ENCODE data around the gene PTCD3. TPM values are rescaled to one million over a fixed set of nuclear protein-coding genes. Genes with fewer than 3 reads are reported as not detected.

The PTCD3 gene
- total RNA-seq, 1 donor from 2014 or later: 169 TPM

- no peaks in the 10 kb centered on the region for H3K27me3 Mint-ChIP-seq
- H3K4me3 Mint-ChIP-seq: no peak overlapping the region
- no peak for DNase-seq
- peaks cover 3% of the 10 kb centered on the region for H3K4me1 Mint-ChIP-seq
- no peaks in the 10 kb centered on the region for H3K9me3 Mint-ChIP-seq
- intact Hi-C loops (cut with micrococcal nuclease): loop anchor here (5.0 kb wide), 1 partner anchor 36 kb away; the partner anchor contains the start of genes POLR1A and PTCD3
- H3K27ac Mint-ChIP-seq: no peak overlapping the region
- peaks cover 67% of the 10 kb centered on the region for H3K36me3 Mint-ChIP-seq (ENCODE audit: low read depth)
Observed at GRCh38 chr2:86143307-86143706, 37.3 kb downstream of the PTCD3 start.

DNA sequence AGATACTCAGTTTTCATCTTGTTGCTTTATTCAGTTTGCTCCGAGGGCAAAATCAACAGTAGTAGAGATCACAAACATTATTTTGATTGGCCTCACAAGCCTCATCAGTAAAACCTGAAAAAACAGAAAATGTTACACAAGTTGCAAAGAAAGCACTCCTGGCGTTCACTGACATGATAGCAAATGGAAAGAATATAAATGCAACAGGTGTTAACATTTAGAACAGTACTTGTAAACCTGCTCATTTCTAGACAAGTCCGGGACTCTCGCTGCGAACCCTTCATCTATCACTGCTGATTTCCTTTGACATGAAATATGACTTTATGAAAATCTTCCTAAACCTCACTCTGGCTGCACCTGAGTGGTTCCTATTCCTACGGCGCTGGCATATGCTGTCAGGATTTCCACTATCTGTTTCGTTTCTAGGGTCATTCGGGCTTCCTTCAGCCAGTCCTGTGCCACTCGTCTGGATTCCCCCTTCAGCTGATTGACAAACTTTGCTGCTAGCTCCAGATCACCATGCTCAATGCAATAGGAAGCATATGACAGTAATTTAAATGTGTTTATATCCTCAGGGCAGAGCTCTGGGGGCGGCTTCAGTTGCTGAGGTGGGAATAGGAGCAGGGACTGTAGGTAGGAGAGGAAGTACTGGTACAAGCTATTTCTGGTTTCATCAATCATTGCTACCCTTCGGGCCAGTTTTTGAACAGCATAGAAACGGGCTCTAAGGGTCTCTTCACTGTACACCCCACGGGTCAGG is 38.1 kb downstream of the PTCD3 start:
- H3K27ac Mint-ChIP-seq: peak overlapping the region; percentile 14
- peaks cover 64% of the 10 kb centered on the region for H3K36me3 Mint-ChIP-seq (ENCODE audit: low read depth)
- H3K9me3 Mint-ChIP-seq: no peaks in the 10 kb centered on the region
- intact Hi-C loops (cut with micrococcal nuclease): loop anchor here (5.0 kb wide), 1 partner anchor 37 kb away; the partner anchor contains the start of genes POLR1A and PTCD3
- DNase-seq: no peak
- H3K27me3 Mint-ChIP-seq: no peaks in the 10 kb centered on the region
- peaks cover 2% of the 10 kb centered on the region for H3K4me1 Mint-ChIP-seq
- no peak overlapping the region for H3K4me3 Mint-ChIP-seq

GRCh38 chr2:86147793-86148192 is 41.8 kb downstream of the PTCD3 start:
- intact Hi-C loops (cut with micrococcal nuclease): no loop called here
- H3K27ac Mint-ChIP-seq: peak overlapping the region; percentile 46
- H3K9me3 Mint-ChIP-seq: no peaks in the 10 kb centered on the region
- H3K4me1 Mint-ChIP-seq: peaks cover under 1% of the 10 kb centered on the region
- DNase-seq: no peak
- no peak overlapping the region for H3K4me3 Mint-ChIP-seq
- no peaks in the 10 kb centered on the region for H3K27me3 Mint-ChIP-seq
- H3K36me3 Mint-ChIP-seq (ENCODE audit: low read depth): peaks cover 65% of the 10 kb centered on the region

DNA sequence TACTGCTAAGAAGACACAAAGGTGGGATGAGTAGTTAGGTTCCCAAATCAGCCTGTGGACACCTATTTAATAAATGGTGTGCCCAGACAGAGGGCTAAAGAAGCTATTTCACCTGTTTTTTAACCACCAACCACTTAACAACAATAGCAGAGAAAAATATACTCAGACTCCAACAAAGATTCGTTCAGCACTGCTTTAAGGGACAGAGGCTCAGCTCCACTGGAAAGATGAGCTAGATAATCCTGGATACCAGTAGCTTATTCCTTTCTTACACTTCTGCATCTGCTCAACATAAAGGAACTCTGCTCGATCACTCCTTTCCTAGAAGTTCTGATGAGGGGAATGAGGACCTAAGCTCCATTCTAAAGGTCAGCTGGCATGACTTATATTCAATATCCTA is 44.5 kb downstream of the PTCD3 start:
- Mint-ChIP-seq H3K4me3 (no peak overlapping the region), H3K9me3 (no peaks in the 10 kb centered on the region), H3K36me3 (ENCODE audit: low read depth) (peaks cover 60% of the 10 kb centered on the region), H3K27ac (no peak overlapping the region), H3K4me1 (peaks cover 2% of the 10 kb centered on the region), H3K27me3 (no peaks in the 10 kb centered on the region)
- DNase-seq: no peak
- intact Hi-C loops (cut with micrococcal nuclease): no loop called here

- H3K36me3 Mint-ChIP-seq (ENCODE audit: low read depth): peaks cover 60% of the 10 kb centered on the region
- no peak overlapping the region for H3K4me3 Mint-ChIP-seq
- no peaks in the 10 kb centered on the region for H3K9me3 Mint-ChIP-seq
- peaks cover 2% of the 10 kb centered on the region for H3K4me1 Mint-ChIP-seq
- DNase-seq: no peak
- no peaks in the 10 kb centered on the region for H3K27me3 Mint-ChIP-seq
- H3K27ac Mint-ChIP-seq: no peak overlapping the region
- intact Hi-C loops (cut with micrococcal nuclease): no loop called here
Observed at GRCh38 chr2:86157009-86157556, 51.0 kb downstream of the PTCD3 start.

DNA sequence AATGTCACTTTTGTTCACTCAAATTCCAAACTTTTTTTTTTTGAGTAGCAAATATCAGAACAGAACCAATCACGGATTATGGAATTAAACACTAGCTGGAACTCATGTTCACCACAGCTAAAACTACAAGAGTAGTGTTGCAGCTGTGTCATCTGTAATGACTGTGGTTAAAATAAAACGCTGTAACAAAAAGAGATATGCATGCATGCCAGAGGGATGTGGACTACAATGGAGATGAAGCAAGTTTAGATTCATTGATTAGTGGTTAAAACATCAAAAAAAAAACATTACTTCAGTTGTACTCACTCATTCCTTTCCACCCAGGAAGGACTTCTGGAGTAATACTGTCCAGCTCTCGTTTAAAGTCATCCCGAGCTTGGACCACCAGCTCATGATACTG is 52.3 kb downstream of the PTCD3 start:
- no peaks in the 10 kb centered on the region for H3K27me3 Mint-ChIP-seq
- H3K36me3 Mint-ChIP-seq (ENCODE audit: low read depth): peaks cover 64% of the 10 kb centered on the region
- intact Hi-C loops (cut with micrococcal nuclease): no loop called here
- H3K4me3 Mint-ChIP-seq: no peak overlapping the region
- H3K9me3 Mint-ChIP-seq: no peaks in the 10 kb centered on the region
- DNase-seq: no peak
- H3K4me1 Mint-ChIP-seq: no peaks in the 10 kb centered on the region
- no peak overlapping the region for H3K27ac Mint-ChIP-seq

- Mint-ChIP-seq H3K4me3 (no peak overlapping the region), H3K27me3 (no peaks in the 10 kb centered on the region), H3K36me3 (ENCODE audit: low read depth) (peaks cover 66% of the 10 kb centered on the region), H3K9me3 (no peaks in the 10 kb centered on the region), H3K27ac (no peak overlapping the region), H3K4me1 (no peaks in the 10 kb centered on the region)
- intact Hi-C loops (cut with micrococcal nuclease): no loop called here
- no peak for DNase-seq
Observed at GRCh38 chr2:86160156-86160952, 54.3 kb downstream of the PTCD3 start.

- H3K27me3 Mint-ChIP-seq: no peaks in the 10 kb centered on the region
- no peaks in the 10 kb centered on the region for H3K9me3 Mint-ChIP-seq
- H3K36me3 Mint-ChIP-seq (ENCODE audit: low read depth): peaks cover 58% of the 10 kb centered on the region
- intact Hi-C loops (cut with micrococcal nuclease): no loop called here
- H3K4me1 Mint-ChIP-seq: peaks cover 10% of the 10 kb centered on the region
- DNase-seq: no peak
- peak overlapping the region; percentile 17 for H3K27ac Mint-ChIP-seq
- H3K4me3 Mint-ChIP-seq: no peak overlapping the region
Observed at GRCh38 chr2:86170449-86170848, 64.4 kb downstream of the PTCD3 start.

DNA sequence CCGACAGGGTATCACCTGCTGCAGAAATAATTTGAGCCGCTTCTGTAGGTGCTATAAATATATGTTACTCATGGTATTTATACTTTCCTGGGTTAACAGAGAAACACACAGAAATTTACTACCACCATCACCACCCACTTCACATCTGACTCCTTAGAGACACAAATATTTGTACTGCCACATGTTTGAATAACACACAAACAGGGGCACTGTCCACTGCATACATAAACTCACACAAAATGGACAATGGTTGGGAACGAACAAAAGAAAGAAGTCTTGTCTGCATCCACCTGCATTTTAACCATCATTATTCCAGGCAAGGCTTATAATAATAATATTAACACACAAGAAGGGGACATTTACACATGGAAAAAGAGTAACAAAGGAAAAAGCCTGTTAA is 65.3 kb downstream of the PTCD3 start:
- H3K36me3 Mint-ChIP-seq (ENCODE audit: low read depth): peaks cover 62% of the 10 kb centered on the region
- H3K4me1 Mint-ChIP-seq: peaks cover 16% of the 10 kb centered on the region
- no peak overlapping the region for H3K4me3 Mint-ChIP-seq
- DNase-seq: no peak
- intact Hi-C loops (cut with micrococcal nuclease): no loop called here
- no peak overlapping the region for H3K27ac Mint-ChIP-seq
- H3K27me3 Mint-ChIP-seq: no peaks in the 10 kb centered on the region
- H3K9me3 Mint-ChIP-seq: no peaks in the 10 kb centered on the region

DNA sequence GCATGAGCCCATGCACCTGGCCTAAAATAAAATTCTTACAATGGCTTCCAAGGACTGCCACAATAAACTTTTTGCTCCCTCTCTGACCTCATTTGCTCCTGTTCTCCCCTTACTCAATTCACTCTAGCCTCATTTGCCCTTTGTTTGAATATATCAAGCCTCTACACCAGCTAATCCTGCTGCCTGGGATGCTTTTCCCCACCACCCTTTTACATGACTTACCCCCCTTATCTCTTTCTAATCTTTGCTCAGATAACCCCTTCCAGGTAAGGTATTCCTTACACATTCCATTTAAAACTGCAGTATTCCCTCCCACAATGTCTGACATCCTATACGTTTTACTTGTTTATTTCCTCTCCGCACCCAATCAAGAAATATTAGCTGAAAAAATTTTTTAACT is 66.6 kb downstream of the PTCD3 start:
- peaks cover 66% of the 10 kb centered on the region for H3K36me3 Mint-ChIP-seq (ENCODE audit: low read depth)
- no peaks in the 10 kb centered on the region for H3K9me3 Mint-ChIP-seq
- H3K4me1 Mint-ChIP-seq: peaks cover 18% of the 10 kb centered on the region
- no peak for DNase-seq
- intact Hi-C loops (cut with micrococcal nuclease): no loop called here
- H3K4me3 Mint-ChIP-seq: no peak overlapping the region
- no peaks in the 10 kb centered on the region for H3K27me3 Mint-ChIP-seq
- no peak overlapping the region for H3K27ac Mint-ChIP-seq

DNA sequence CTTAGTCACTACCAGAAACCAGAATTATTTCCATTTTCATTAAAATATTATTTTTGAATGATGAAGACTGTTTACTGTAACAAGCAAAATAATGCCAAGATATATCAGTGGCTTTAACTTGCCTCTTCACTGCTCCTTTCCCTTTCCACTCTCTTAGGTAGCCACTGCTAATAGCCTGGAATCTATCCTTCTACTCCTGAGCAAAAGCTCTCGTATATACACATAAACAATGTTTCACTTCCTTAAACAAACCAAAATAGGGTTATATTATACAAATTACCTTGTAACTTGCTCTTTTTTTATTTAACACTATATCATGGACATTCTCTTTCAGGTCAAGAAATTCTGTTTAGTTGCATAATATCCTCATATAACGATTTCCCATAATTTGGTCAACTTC is 68.4 kb downstream of the PTCD3 start:
- intact Hi-C loops (cut with micrococcal nuclease): no loop called here
- DNase-seq: no peak
- no peak overlapping the region for H3K27ac Mint-ChIP-seq
- peaks cover 67% of the 10 kb centered on the region for H3K36me3 Mint-ChIP-seq (ENCODE audit: low read depth)
- no peaks in the 10 kb centered on the region for H3K9me3 Mint-ChIP-seq
- no peak overlapping the region for H3K4me3 Mint-ChIP-seq
- peaks cover 18% of the 10 kb centered on the region for H3K4me1 Mint-ChIP-seq
- no peaks in the 10 kb centered on the region for H3K27me3 Mint-ChIP-seq

- H3K27ac Mint-ChIP-seq: no peak overlapping the region
- H3K4me3 Mint-ChIP-seq: no peak overlapping the region
- intact Hi-C loops (cut with micrococcal nuclease): no loop called here
- no peak for DNase-seq
- peaks cover 20% of the 10 kb centered on the region for H3K4me1 Mint-ChIP-seq
- no peaks in the 10 kb centered on the region for H3K9me3 Mint-ChIP-seq
- H3K36me3 Mint-ChIP-seq (ENCODE audit: low read depth): peaks cover 65% of the 10 kb centered on the region
- no peaks in the 10 kb centered on the region for H3K27me3 Mint-ChIP-seq
Observed at GRCh38 chr2:86175828-86176227, 69.8 kb downstream of the PTCD3 start.

DNA sequence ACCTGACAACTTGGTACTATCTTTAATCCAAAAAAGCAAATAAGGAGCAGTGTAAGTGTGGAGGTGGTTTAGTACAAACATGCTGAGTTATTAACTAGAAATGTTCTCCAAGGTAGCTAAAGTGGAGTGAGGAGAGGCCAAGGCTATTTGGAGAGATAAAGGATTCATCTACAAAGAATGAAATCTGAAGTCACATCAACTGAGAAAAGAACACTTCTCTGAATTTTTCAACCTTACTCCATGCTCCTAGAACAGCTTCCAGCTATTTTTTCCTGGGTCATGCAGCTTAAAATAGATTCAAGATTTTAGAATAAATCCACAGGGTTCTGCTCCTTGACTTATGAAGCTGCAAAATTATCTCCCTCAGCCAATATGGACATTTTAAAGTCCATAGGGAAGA is 70.6 kb downstream of the PTCD3 start:
- Mint-ChIP-seq H3K4me1 (peaks cover 20% of the 10 kb centered on the region), H3K36me3 (ENCODE audit: low read depth) (peaks cover 63% of the 10 kb centered on the region), H3K27me3 (no peaks in the 10 kb centered on the region), H3K27ac (peak overlapping the region; percentile 14), H3K9me3 (no peaks in the 10 kb centered on the region), H3K4me3 (no peak overlapping the region)
- no peak for DNase-seq
- intact Hi-C loops (cut with micrococcal nuclease): no loop called here

All from activated CD4-positive, alpha-beta T cell treated with anti-CD3 and anti-CD28 coated beads, Interleukin-2, amount 10 ng/mL, durations not matched to agents 24 days and 14 days (primary cell).